ENCODE measurements around the gene SRF.
"Not testable (repeated sequence)": the region's sequence is repeated elsewhere in the genome, so short reads cannot be mapped to it uniquely, and the experiment has no call there.

SRF gene

GRCh38 chr6:43170931-43171706 lies at the start of gene SRF:
Gene SRF, plus strand, starts transcription at chr6:43171269. Its CDS starts 388 bp downstream, at chr6:43171657.
- peak; percentile 99 for DNase-seq

GRCh38 chr6:43122146-43122545 lies 48.9 kb upstream of the SRF start:
- DNase-seq = no peak

GRCh38 chr6:43123461-43124314 lies 47.4 kb upstream of the SRF start:
- no peak for DNase-seq

- no peak for DNase-seq
Observed at GRCh38 chr6:43124481-43124880, 46.6 kb upstream of the SRF start.

GRCh38 chr6:43125119-43125518 lies 46.0 kb upstream of the SRF start:
- DNase-seq = no peak

GRCh38 chr6:43125555-43125954 lies 45.5 kb upstream of the SRF start:
- no peak for DNase-seq

- no peak for DNase-seq
Observed at GRCh38 chr6:43127180-43127579, 43.9 kb upstream of the SRF start.

GRCh38 chr6:43127877-43128276 lies 43.2 kb upstream of the SRF start:
- no peak for DNase-seq

GRCh38 chr6:43128926-43129325 lies 42.1 kb upstream of the SRF start:
- no peak for DNase-seq

- peak; percentile 28 for DNase-seq
Observed at GRCh38 chr6:43129434-43130194, 41.5 kb upstream of the SRF start.

GRCh38 chr6:43130429-43130828 lies 40.6 kb upstream of the SRF start:
- no peak for DNase-seq

- DNase-seq = not testable (repeated sequence)
Observed at GRCh38 chr6:43131379-43131778, 39.7 kb upstream of the SRF start.

GRCh38 chr6:43138267-43138666 lies 32.8 kb upstream of the SRF start:
- DNase-seq = no peak

- not testable (repeated sequence) for DNase-seq
Observed at GRCh38 chr6:43139973-43140372, 31.1 kb upstream of the SRF start.

GRCh38 chr6:43141644-43142043 lies 29.4 kb upstream of the SRF start:
- no peak for DNase-seq

GRCh38 chr6:43142101-43142500 lies 29.0 kb upstream of the SRF start:
- DNase-seq = peak; percentile 39

- peak; percentile 78 for DNase-seq
Observed at GRCh38 chr6:43143235-43144128, 27.6 kb upstream of the SRF start.

- no peak for DNase-seq
Observed at GRCh38 chr6:43144879-43145278, 26.2 kb upstream of the SRF start.

GRCh38 chr6:43146261-43146660 lies 24.8 kb upstream of the SRF start:
- no peak for DNase-seq

- no peak for DNase-seq
Observed at GRCh38 chr6:43146709-43147688, 24.1 kb upstream of the SRF start.

All from CD4-positive, alpha-beta T cell treated with Interleukin-12 subunit alpha and Interleukin-12 subunit beta, for 1 hour (primary cell).